Hematopoietic multipotent progenitor cell (in vitro differentiated cells): Measurements from ENCODE around the gene NID1. TPM values are rescaled to one million over a fixed set of nuclear protein-coding genes. Genes with fewer than 3 reads are reported as not detected.
"Not testable (repeated sequence)": the region's sequence is repeated elsewhere in the genome, so short reads cannot be mapped to it uniquely, and the experiment has no call there.

Experiments used
- DNase-seq, 3 donors: peaks; one replicate each; pipeline ENCODE4 v3.0.0-alpha.2; 2011 to 2015; ENCODE audit warnings: low read depth in 2 of 3, low spot score in 2 of 3
- total RNA-seq: library from RNA; depleted of rRNA; stranded (reverse); fragments of >200 nt; gene quantifications from one replicate; pipeline ENCODE4 v1.2.3, GENCODE V29; 2012

NID1 gene
- total RNA-seq, 1 donor: 0.27 TPM

- DNase-seq: no peak
Observed at GRCh38 chr1:236030534-236030933, 34.4 kb downstream of the NID1 start.

GRCh38 chr1:236029428-236029940 lies 35.4 kb downstream of the NID1 start:
- DNase-seq: no peak

- peak in 2 of 3 donors; percentile 15 to 66 for DNase-seq
Observed at GRCh38 chr1:236027104-236027503, 37.8 kb downstream of the NID1 start.

- DNase-seq: no peak
Observed at GRCh38 chr1:236025836-236026235, 39.1 kb downstream of the NID1 start.

- no peak for DNase-seq
Observed at GRCh38 chr1:236024641-236025040, 40.2 kb downstream of the NID1 start.

GRCh38 chr1:236023926-236024565 lies 40.8 kb downstream of the NID1 start:
- DNase-seq: no peak

GRCh38 chr1:236021424-236022135 lies 43.3 kb downstream of the NID1 start:
- no peak for DNase-seq

GRCh38 chr1:236020359-236021219 lies 44.3 kb downstream of the NID1 start:
- no peak for DNase-seq

GRCh38 chr1:236018885-236019453 lies 45.9 kb downstream of the NID1 start:
- DNase-seq: no peak

GRCh38 chr1:236016782-236017400 lies 48.0 kb downstream of the NID1 start:
- DNase-seq: no peak

- DNase-seq: no peak
Observed at GRCh38 chr1:236016083-236016482, 48.8 kb downstream of the NID1 start.

- no peak for DNase-seq
Observed at GRCh38 chr1:236015539-236015938, 49.4 kb downstream of the NID1 start.

GRCh38 chr1:236013330-236013729 lies 51.6 kb downstream of the NID1 start:
- no peak for DNase-seq

- no peak for DNase-seq
Observed at GRCh38 chr1:236011641-236012040, 53.2 kb downstream of the NID1 start.

GRCh38 chr1:236010443-236010842 lies 54.4 kb downstream of the NID1 start:
- DNase-seq: no peak

- no peak for DNase-seq
Observed at GRCh38 chr1:236009857-236010256, 55.0 kb downstream of the NID1 start.

- no peak for DNase-seq
Observed at GRCh38 chr1:236009191-236009590, 55.7 kb downstream of the NID1 start.

GRCh38 chr1:236007781-236008180 lies 57.1 kb downstream of the NID1 start:
- no peak for DNase-seq

GRCh38 chr1:236003058-236003457 lies 61.8 kb downstream of the NID1 start:
- DNase-seq: not testable (repeated sequence)

GRCh38 chr1:236002572-236002971 lies 62.3 kb downstream of the NID1 start:
- no peak for DNase-seq

- no peak for DNase-seq
Observed at GRCh38 chr1:236002025-236002390, 62.9 kb downstream of the NID1 start.
